ENCODE data around the gene METTL26.

METTL26 gene

DNA sequence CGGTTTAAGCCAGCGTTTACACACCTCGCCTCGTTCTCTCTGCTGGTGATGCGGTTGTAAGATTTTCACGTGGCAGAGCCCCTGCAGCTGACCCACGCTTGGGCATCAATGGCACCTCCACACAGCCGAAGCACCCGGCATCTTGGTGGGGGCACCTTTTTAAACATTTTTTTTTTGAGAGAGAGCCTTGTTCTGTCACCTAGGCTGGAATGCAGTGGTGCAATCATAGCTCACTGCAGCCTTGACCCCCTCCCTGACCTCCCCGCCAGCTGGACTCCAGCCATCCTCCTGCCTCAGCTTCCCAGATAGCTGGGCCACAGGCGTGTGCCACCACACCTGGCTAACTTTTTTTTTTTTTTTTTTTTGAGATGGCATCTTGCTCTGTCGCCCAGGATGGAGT, 17.9 kb upstream of the METTL26 start:
- Mint-ChIP-seq H3K27ac (no peak overlapping the region), H3K4me3 (no peak overlapping the region), H3K36me3 (ENCODE audit: low read depth) (no peaks in the 10 kb centered on the region)

DNA sequence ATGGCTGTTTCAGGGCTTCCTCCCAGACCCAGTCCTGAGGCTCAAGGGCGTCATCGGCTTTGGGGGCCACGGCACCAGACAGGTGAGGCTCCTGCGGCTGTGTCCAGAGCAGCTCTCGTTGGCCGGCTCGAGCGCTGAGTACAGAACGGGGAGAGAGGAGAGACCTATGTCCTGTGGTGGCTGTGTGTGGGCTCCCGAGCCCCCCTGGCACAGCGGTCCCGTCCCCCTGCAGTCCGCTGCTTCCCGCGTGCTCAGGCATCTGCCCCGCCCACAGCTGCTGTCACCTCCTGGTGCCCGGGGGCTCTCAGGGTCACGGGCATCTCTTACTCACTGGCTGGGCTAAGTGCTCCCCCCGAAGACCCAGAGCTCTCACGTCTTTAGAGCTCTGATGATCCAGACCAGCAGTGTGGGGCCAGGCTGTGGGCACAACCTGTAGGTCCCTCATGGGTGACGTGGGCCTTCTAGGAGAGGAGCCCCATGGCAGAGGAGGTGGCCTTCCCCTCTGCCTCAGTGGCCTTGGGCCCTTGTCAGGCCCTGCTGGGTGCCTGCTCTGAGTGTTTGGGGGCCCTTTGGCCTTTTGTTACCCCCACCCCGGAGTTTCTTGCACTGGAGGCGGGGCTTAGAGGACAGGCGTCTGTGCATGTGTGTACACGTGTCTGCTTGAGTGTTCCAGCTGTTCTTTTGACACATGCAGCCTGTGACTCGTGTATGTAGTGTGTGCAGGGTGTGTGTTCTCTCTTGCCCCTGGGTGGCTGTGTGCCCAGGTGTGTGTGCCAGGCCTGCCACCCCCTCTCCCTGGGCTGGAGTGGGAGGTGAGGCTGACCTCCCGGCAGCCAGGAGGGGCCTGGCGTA, 16.6 kb upstream of the METTL26 start:
- H3K4me3 Mint-ChIP-seq, result no peak overlapping the region
- H3K9me3 Mint-ChIP-seq, result no peaks in the 10 kb centered on the region
- H3K27ac Mint-ChIP-seq, result no peak overlapping the region
- no peaks in the 10 kb centered on the region for H3K36me3 Mint-ChIP-seq (ENCODE audit: low read depth)
- no peaks in the 10 kb centered on the region for H3K27me3 Mint-ChIP-seq (ENCODE audit: low read depth)
- peaks cover 5% of the 10 kb centered on the region for H3K4me1 Mint-ChIP-seq (ENCODE audit: low read depth)

More for the DNA sequence above, 17.9 kb upstream of the METTL26 start:
- peaks cover 2% of the 10 kb centered on the region for H3K4me1 Mint-ChIP-seq (ENCODE audit: low read depth)
- no peaks in the 10 kb centered on the region for H3K9me3 Mint-ChIP-seq
- no peaks in the 10 kb centered on the region for H3K27me3 Mint-ChIP-seq (ENCODE audit: low read depth)

GRCh38 chr16:651844-652243, 15.7 kb upstream of the METTL26 start:
- H3K36me3 Mint-ChIP-seq (ENCODE audit: low read depth), result no peaks in the 10 kb centered on the region
- no peaks in the 10 kb centered on the region for H3K27me3 Mint-ChIP-seq (ENCODE audit: low read depth)
- H3K9me3 Mint-ChIP-seq, result no peaks in the 10 kb centered on the region
- H3K4me1 Mint-ChIP-seq (ENCODE audit: low read depth), result peaks cover 5% of the 10 kb centered on the region
- no peak overlapping the region for H3K4me3 Mint-ChIP-seq
- H3K27ac Mint-ChIP-seq, result no peak overlapping the region

- Mint-ChIP-seq H3K9me3 (no peaks in the 10 kb centered on the region), H3K27ac (no peak overlapping the region), H3K36me3 (ENCODE audit: low read depth) (no peaks in the 10 kb centered on the region), H3K27me3 (ENCODE audit: low read depth) (no peaks in the 10 kb centered on the region), H3K4me1 (ENCODE audit: low read depth) (peaks cover 6% of the 10 kb centered on the region), H3K4me3 (peak overlapping the region; percentile 67)
Observed at GRCh38 chr16:649631-650030, 13.5 kb upstream of the METTL26 start.

DNA sequence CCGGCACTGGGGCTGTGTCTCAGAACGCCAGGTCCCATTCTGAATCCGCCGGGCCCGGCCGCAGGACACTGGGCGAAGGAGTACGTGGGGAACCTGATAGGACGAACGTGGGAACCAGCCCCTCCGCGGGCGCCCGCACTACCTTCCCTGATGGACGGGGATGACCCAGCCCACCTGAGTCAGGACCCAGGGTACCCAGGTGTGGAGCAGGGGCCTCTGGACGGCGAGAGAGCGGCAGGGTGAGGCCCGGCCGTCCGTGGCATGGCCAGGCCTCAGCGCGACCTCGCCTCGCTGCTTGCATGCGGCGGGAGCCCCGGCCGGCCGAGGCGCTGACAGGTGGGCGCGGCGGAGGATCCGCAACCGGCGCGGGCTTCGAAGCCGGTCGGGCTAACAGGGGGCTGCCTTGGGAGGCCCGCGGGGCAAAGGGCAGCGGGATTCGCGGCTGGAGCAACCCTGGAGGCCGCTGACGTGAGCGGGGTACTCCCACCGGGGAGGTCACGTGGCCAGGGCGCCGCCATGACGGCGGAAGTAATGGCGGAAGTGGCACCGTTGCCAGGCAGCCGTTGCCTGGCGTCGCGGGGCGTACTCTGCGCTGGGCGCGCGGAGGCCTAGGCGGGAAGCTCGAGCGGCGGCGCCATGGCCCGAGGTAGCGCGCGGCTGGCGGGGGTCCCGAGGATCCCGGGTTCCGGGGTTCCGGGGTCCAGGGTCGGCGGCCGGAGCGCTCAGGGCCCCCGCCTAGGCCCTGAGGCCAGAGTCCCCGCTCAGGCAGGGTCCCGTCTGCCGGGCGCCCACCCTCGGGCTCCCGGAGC, 12.9 kb upstream of the METTL26 start, which contains the start of gene WDR90:
Gene WDR90, plus strand, starts transcription at position 585 of the 809 bp plus-strand sequence. Its CDS starts 52 bp downstream, at position 637.
- no peaks in the 10 kb centered on the region for H3K36me3 Mint-ChIP-seq (ENCODE audit: low read depth)
- H3K4me1 Mint-ChIP-seq (ENCODE audit: low read depth), result peaks cover 10% of the 10 kb centered on the region
- no peaks in the 10 kb centered on the region for H3K27me3 Mint-ChIP-seq (ENCODE audit: low read depth)
- H3K4me3 Mint-ChIP-seq, result peak within 1 kb of the TSS; percentile 77
- peak within 1 kb of the TSS; percentile 49 for H3K27ac Mint-ChIP-seq
- H3K9me3 Mint-ChIP-seq, result no peaks in the 10 kb centered on the region

- Mint-ChIP-seq H3K4me3 (peak overlapping the region; percentile 77), H3K36me3 (ENCODE audit: low read depth) (no peaks in the 10 kb centered on the region), H3K27me3 (ENCODE audit: low read depth) (no peaks in the 10 kb centered on the region), H3K4me1 (ENCODE audit: low read depth) (peaks cover 13% of the 10 kb centered on the region), H3K27ac (peak overlapping the region; percentile 49), H3K9me3 (no peaks in the 10 kb centered on the region)
Observed at GRCh38 chr16:648071-648780, 12.1 kb upstream of the METTL26 start.

DNA sequence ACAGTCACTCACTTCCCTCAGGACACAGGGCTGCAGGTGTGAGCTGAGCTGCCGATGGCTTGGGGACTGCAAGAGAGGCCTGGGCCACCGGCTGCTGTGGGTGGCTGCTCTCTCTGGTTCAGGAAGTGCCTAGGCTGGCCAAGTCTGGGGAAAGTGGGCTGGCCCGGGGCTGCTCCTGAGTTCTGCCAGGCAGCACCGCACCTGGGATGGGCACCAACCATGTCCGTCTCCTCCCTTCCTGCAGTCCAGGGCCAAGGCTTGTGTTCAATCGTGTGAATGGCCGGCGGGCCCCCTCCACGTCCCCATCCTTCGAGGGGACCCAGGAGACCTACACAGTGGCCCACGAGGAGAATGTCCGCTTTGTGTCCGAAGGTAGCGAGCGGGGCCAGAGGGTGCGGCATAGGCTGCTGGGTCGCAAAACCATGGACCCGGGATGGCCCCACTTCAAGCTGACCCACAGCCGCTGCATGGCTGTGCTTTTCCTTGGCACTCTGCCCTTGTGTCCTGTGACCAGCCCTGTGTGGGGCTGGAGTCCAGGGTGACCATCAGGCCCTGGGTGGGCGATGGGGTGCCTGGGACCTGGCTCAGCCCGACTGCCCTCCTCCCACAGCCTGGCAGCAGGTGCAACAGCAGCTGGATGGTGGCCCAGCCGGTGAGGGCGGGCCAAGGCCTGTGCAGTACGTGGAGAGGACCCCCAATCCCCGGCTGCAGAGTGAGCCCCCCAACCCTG, 11.2 kb upstream of the METTL26 start:
- H3K27me3 Mint-ChIP-seq (ENCODE audit: low read depth), result no peaks in the 10 kb centered on the region
- no peaks in the 10 kb centered on the region for H3K36me3 Mint-ChIP-seq (ENCODE audit: low read depth)
- peaks cover 13% of the 10 kb centered on the region for H3K4me1 Mint-ChIP-seq (ENCODE audit: low read depth)
- H3K4me3 Mint-ChIP-seq, result no peak overlapping the region
- H3K9me3 Mint-ChIP-seq, result no peaks in the 10 kb centered on the region
- H3K27ac Mint-ChIP-seq, result no peak overlapping the region

- no peaks in the 10 kb centered on the region for H3K9me3 Mint-ChIP-seq
- no peaks in the 10 kb centered on the region for H3K36me3 Mint-ChIP-seq (ENCODE audit: low read depth)
- H3K4me1 Mint-ChIP-seq (ENCODE audit: low read depth), result peaks cover 13% of the 10 kb centered on the region
- no peak overlapping the region for H3K27ac Mint-ChIP-seq
- no peaks in the 10 kb centered on the region for H3K27me3 Mint-ChIP-seq (ENCODE audit: low read depth)
- H3K4me3 Mint-ChIP-seq, result no peak overlapping the region
Observed at GRCh38 chr16:646679-647172, 10.6 kb upstream of the METTL26 start.

GRCh38 chr16:645852-646678, 10.0 kb upstream of the METTL26 start:
- H3K4me1 Mint-ChIP-seq (ENCODE audit: low read depth), result peaks cover 13% of the 10 kb centered on the region
- no peaks in the 10 kb centered on the region for H3K27me3 Mint-ChIP-seq (ENCODE audit: low read depth)
- H3K27ac Mint-ChIP-seq, result no peak overlapping the region
- H3K36me3 Mint-ChIP-seq (ENCODE audit: low read depth), result no peaks in the 10 kb centered on the region
- no peaks in the 10 kb centered on the region for H3K9me3 Mint-ChIP-seq
- H3K4me3 Mint-ChIP-seq, result no peak overlapping the region

- Mint-ChIP-seq H3K27me3 (ENCODE audit: low read depth) (no peaks in the 10 kb centered on the region), H3K36me3 (ENCODE audit: low read depth) (no peaks in the 10 kb centered on the region), H3K4me1 (ENCODE audit: low read depth) (peaks cover 15% of the 10 kb centered on the region), H3K4me3 (peak overlapping the region; percentile 73), H3K9me3 (no peaks in the 10 kb centered on the region), H3K27ac (no peak overlapping the region)
Observed at GRCh38 chr16:644556-644955, 8.5 kb upstream of the METTL26 start.

DNA sequence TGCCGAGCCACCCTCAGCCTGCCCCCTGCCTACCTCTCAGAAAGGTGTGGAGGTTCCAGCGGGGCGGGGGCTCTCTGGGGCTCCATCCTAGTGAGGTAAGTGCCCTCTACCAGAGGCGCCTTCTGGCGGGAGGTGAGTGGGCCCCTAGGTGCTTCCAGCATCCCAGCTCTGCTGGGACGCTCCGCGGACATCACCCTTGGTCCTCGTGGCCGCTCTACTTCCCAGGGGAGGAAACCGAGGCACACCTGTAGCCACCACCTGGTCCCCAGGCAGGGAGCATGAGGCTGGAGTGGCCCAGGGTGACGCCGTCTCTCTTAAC, 6.9 kb upstream of the METTL26 start:
- H3K9me3 Mint-ChIP-seq, result no peaks in the 10 kb centered on the region
- no peaks in the 10 kb centered on the region for H3K27me3 Mint-ChIP-seq (ENCODE audit: low read depth)
- no peaks in the 10 kb centered on the region for H3K36me3 Mint-ChIP-seq (ENCODE audit: low read depth)
- peaks cover 12% of the 10 kb centered on the region for H3K4me1 Mint-ChIP-seq (ENCODE audit: low read depth)
- H3K4me3 Mint-ChIP-seq, result peak overlapping the region; percentile 70
- no peak overlapping the region for H3K27ac Mint-ChIP-seq

GRCh38 chr16:642189-643049, 6.3 kb upstream of the METTL26 start:
- Mint-ChIP-seq H3K27me3 (ENCODE audit: low read depth) (no peaks in the 10 kb centered on the region), H3K27ac (peak overlapping the region; percentile 20), H3K4me3 (peak overlapping the region; percentile 70), H3K9me3 (no peaks in the 10 kb centered on the region), H3K4me1 (ENCODE audit: low read depth) (peaks cover 11% of the 10 kb centered on the region), H3K36me3 (ENCODE audit: low read depth) (no peaks in the 10 kb centered on the region)
